ENCODE results near the gene ENPP7.

- TF ChIP-seq CTCF (IDR thresholded peaks at IDR 0.05; ENCODE audit: extremely low read depth in 1 of 2, insufficient read depth in 1 of 2, low read depth in 1 of 2, low read length in 2 of 2) (no peak), POLR2AphosphoS5 (IDR thresholded peaks at IDR 0.05; ENCODE audit: insufficient read depth, low read depth, low read length) (no peak)
Measured at GRCh38 chr17:79735096-79735495, 4.4 kb downstream of the ENPP7 start.

All from endothelial cell of umbilical vein (primary cell).